Measurements from ENCODE around the gene E4F1. TPM values are rescaled to one million over a fixed set of nuclear protein-coding genes. Genes with fewer than 3 reads are reported as not detected.
A peak's percentile ranks its signal among the peaks of the same experiment; 100 is the strongest.

E4F1 gene
- total and polyA plus RNA-seq, 2 donors (not counting 1 experiment from before 2014, with no cell fraction given): 41.8 to 70.9 TPM

GRCh38 chr16:2205104-2205966 lies 18.1 kb upstream of the E4F1 start, which contains the start of gene MLST8:
Gene MLST8 (plus strand): TSS chr16:2205454. CDS start chr16:2206086, 632 bp downstream.
- peaks cover 0 to 32% of the 10 kb centered on the region in 2 experiments for H3K36me3 ChIP-seq (replicated peaks in 1 of 2; ENCODE audit: control extremely low read depth in 1 of 2, control insufficient read depth in 1 of 2, extremely low read depth in 1 of 2, insufficient read depth in 2 of 2, low read length in 1 of 2)
- peak; percentile 98 for DNase-seq
- CTCF ChIA-PET: interaction anchor here (1.0 to 3.4 kb wide), 4 partner anchors 10 to 50 kb away, joined by 3 to 20 read pairs (median 4); partner anchors contain the start of genes ECI1 and TRAF7
- H3K9me3 ChIP-seq (ENCODE audit: control extremely low read depth in 1 of 3, control insufficient read depth in 2 of 3, insufficient read depth in 1 of 3, low read length in 2 of 3): no peaks in the 10 kb centered on the region
- Mint-ChIP-seq H3K4me1 (peaks cover 21% of the 10 kb centered on the region), H3K4me3 (peak within 1 kb of the TSS; percentile 87), H3K27me3 (peaks cover 3% of the 10 kb centered on the region), H3K27ac (peak within 1 kb of the TSS; percentile 94), H3K9me3 (ENCODE audit: insufficient read depth) (no peaks in the 10 kb centered on the region)
- under 1% methylated on average over 76 of the region's 93 CpGs for WGBS (ENCODE audit: insufficient coverage)
- H3K4me1 ChIP-seq (ENCODE audit: control insufficient read depth in 2 of 2, insufficient read depth in 2 of 2, low read length in 2 of 2): peaks cover 12 to 22% of the 10 kb centered on the region in 2 donors
- peak within 1 kb of the TSS; percentile 86 to 89 for H3K27ac ChIP-seq (ENCODE audit: low read length in 2 of 2)
- ATAC-seq (ENCODE audit: low read depth): peak; percentile 90
- H2AFZ ChIP-seq (ENCODE audit: insufficient read depth, low read depth, low read length, poor library complexity, severe bottlenecking): peak within 1 kb of the TSS; percentile 95
- TF ChIP-seq EZH2 (IDR thresholded peaks at IDR 0.05; ENCODE audit: borderline replicate concordance, insufficient read depth, low read depth, low read length, poor library complexity, severe bottlenecking) (no peak), CTCF (IDR thresholded peaks at IDR 0.05) (peak; percentile 32)
- H4K20me1 ChIP-seq (ENCODE audit: control insufficient read depth, insufficient read depth, low read length, poor library complexity, severe bottlenecking): no peaks in the 10 kb centered on the region
- POLR2A ChIA-PET: interaction anchor here (0.6 to 2.2 kb wide), 9 partner anchors 11 to 1793 kb away, joined by 3 to 16 read pairs (median 6); partner anchors contain the start of genes ECI1, FLYWCH2, RNPS1 and TRAF7
- H3K79me2 ChIP-seq (ENCODE audit: control insufficient read depth, insufficient read depth, low read length): peaks cover 22% of the 10 kb centered on the region
- intact Hi-C loops (cut with micrococcal nuclease): loop anchor here (1.0 to 2.0 kb wide), 6 partner anchors 10 to 308 kb away; partner anchors contain the start of genes ATP6V0C, E4F1, ECI1 and RNPS1
- H3K4me2 ChIP-seq (replicated peaks; ENCODE audit: low read depth, low read length, poor library complexity, severe bottlenecking): peak within 1 kb of the TSS; percentile 97
- H3K9ac ChIP-seq (ENCODE audit: low read length): peak within 1 kb of the TSS; percentile 88
- peak within 1 kb of the TSS; percentile 73 to 94 (median 76) for H3K4me3 ChIP-seq (ENCODE audit: control extremely low read depth in 1 of 5, extremely low read depth in 1 of 5, insufficient read depth in 1 of 5, low read depth in 2 of 5, low read length in 4 of 5)
- H3K27me3 ChIP-seq (replicated peaks in 1 of 4; ENCODE audit: control extremely low read depth in 1 of 4, control insufficient read depth in 3 of 4, insufficient read depth in 4 of 4, low read length in 3 of 4): no peaks in the 10 kb centered on the region

Measured in B cell (primary cell).